Activated naive CD8-positive, alpha-beta T cell treated with anti-CD3 and anti-CD28 coated beads, Interleukin-2, amount 50 U/mL, for 16 hours (primary cell): ENCODE data around the gene ZNF524.
"Not testable (repeated sequence)": the region's sequence is repeated elsewhere in the genome, so short reads cannot be mapped to it uniquely, and the experiment has no call there.

Source experiments
- DNase-seq: peaks from one replicate; pipeline ENCODE4 v3.0.0-alpha.2; 2020; ENCODE audit warnings: low read depth, low spot score

ZNF524 gene, protein sequence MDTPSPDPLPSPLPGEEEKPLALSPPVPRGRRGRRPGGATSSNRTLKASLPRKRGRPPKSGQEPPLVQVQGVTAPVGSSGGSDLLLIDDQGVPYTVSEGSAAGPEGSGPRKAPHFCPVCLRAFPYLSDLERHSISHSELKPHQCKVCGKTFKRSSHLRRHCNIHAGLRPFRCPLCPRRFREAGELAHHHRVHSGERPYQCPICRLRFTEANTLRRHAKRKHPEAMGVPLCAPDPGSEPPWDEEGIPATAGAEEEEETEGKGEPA

DNA sequence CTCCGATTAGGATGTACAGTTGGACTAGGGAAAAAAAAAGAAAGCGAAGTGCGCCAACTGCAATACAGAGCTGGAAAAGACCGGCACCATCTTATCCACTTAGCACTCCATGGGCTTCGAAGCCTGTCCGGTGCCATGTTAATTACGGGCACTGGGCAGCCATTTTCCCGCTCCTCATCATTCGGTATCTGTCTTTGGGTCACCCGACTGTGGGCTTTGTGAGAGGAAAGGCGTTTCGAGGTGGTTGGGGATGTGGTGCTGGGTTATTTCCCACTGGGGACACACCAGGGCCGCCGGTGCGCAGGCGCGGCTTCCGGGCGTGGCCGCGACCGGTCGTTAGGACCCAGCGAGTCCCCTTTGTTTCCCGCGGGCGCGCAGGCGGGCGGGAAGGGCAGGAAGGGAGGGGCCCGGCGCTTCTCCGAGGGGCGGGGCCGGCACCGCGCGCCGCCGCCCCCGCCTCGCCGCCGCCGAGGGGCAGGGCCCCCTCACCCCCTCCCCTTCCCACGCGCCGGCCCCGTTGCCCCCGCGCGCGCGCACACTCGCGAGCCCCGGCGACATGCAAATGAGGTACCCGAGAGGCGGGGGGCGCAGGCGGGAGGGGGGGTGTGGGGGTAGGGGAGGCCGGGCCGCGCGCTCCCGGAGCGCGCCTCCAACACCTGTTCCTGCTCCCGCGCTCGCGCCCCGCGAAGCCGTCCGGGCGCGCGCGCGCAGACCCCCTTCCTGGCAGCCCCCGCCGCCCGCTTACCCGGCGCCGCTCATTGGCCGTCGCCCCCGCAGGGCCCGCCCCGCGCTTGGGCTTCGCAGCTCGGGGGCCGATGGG is at the start of gene ZNF524:
TSS of gene ZNF524 (plus strand) at position 447 of the 820 bp plus-strand sequence. CDS start 1,825 bp downstream, outside the sequence.
- peak; percentile 61 for DNase-seq

DNA sequence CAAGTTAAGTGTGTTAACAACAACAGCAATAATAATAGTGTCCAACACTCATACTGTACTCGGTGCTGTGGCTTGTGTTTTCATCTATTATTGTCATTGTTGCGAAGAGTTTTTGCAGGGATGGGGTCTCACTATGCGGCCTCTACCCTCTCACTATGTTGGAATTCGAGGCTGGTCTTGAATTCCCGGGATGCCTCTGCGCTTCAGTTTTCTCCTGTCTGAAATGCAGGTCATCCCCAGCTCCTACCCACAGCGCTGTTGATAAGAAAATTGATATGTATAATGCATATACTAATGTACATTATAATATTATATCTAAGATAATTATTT is 49.8 kb upstream of the ZNF524 start:
- DNase-seq = no peak

DNA sequence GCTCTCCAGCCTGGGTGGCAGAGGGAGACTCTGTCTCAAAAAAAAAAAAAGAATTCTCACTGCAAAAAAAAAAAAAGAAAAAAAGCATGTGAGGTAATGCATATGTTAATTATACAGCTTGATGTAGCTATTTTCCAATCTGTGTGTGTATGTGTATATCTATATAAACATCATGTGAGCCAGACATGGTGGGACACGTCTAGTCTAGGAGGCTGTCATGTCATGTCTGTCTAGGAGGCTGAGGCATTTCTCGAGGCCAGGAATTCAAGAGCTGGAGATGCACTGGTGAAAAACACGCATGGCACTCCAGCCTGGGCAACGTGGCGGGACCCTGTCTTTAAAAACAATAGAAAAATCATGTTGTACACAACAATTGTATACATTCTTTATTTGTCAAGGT is 47.9 kb upstream of the ZNF524 start:
- no peak for DNase-seq

DNA sequence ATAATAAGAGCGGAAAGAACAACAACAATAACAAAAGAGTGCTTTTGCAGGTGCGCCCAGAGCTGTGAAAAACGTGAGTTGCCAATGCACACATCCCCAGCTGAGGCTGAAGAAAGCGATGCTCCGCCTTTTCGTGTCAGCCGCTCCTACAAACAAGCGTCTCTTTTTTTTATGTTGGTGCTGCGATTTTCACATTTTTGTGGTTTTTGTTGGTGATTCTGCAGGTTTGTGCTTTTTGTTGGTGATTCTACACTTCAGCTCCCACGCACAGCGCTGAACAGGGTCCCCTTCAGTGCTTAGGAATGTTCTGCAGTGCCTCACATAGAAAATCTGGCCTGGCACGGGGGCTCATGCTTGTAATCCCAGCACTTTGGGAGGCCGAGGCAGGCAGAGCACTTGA is 47.5 kb upstream of the ZNF524 start:
- DNase-seq = no peak

DNA sequence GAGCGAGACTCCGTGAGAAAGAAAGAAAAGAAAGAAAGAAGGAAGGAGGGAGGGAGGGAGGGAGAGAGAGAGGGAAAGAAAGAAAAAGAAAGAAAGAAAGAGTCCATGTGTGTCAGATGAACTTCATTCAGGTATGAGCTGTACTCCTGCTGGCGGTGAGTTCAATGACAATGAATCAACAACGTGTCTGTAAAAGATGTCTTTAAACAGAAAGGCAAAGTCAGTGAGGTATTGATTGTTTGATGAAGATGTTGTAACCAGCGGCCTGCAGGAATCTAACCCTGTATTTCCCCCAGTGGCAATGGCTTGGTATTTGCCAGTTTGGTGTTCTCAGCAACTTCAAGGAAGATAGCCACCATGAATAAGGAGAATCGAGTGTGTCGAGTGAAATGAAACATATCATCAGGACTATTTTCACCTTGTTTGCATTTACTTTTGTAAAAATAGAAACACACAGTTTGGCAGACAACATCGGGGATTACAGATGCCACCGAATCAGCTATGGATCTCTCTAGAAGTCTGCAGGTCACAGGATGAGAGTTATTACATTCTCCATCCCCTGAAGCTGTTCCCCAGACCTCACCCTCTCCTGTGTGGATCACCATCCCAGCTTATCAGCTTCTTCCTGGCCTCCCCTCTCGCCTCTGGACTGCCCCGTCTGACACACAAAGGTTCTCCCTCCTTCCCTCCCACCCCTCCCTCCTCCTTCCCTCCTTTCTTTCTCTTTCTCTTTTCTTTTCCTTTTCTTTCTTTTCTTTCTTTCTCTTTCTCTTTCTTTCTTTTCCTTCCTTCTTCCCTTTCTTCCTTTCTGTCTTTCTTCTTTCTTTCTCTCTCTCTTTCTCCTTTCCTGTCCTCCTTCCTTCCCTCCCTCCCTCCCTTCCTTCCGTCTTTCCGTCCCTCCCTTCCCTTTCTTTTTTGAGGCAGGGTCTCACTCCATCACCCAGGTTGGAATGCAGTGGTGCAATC is 46.6 kb upstream of the ZNF524 start:
- no peak for DNase-seq

DNA sequence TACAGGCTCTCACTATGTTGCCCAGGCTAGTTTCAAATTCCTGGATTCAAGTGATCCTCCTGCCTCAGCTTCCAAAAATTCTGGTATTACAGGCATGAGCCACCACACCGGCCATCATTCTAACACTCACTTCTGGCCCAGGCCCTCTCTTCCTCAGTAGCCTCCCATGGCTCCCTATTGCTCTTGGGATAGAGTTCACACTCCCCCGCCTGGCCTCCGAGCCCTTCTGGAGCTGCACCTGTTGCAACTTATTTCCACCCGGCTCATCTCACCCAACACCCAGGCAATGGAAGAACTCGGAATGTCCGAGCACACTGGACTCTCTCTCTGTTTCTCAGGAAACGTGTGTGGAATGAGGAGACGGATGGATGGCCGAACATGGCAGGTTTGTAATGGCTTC is 45.8 kb upstream of the ZNF524 start:
- no peak for DNase-seq

DNA sequence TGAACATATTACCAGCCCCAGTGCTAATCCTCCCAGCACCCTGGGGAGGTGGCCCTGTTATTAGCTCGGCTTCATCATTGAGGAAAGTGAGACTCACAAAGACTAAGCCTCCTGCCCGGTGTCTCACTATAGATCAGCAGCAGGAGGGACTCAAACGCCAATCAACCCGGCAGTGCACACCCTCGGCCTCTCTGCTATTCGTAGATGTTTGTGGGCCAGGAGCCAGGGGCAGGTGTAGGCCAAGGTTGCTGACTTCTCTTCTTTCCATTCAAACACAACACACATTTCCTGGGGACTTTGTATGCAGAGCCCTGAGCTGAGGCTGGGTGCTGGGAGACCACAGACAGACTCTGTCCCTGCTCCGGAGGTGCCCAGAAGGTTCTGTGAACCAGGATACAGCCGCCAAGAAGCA is 45.3 kb upstream of the ZNF524 start:
- no peak for DNase-seq

DNA sequence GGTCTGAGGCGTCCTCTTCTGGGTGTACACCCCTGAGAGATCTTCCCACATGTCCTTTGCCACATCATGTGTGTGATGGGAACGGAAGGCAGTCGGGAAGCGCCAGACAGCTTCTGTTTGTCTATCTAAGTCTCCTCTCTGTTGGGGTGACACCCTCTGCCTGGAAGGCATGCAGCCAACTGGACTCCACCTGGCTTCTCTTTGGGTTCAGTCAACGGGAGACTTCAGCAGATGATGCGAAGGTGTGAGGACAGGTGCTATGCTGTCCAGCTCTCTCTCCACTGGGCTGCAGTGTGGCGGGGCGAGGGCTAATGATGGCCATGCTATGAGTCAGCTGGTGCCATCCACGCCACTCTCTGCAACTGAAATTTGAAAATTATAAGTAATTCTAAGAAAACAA is 40.4 kb upstream of the ZNF524 start:
- no peak for DNase-seq

DNA sequence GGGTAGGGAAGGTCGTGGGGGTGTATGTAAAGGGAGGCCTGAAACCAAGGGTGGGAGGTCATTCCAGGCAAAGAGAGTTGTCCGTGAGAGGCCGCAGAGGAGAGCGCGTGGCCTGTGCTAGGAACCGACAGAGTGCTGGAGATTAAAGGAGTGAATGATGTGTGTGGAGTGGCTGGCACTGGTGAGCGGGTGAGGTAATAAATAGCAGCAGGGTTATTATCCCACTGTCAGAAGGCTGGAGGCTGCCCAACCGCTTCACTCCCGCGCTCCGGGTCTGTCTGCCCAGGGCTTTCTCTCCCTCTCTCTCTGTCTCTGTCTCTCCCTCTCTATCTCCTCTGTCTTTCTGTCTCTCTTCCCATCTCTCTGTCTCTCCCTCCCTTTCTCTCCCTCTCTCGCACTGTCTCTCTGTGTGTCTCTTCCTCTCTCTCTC is 36.8 kb upstream of the ZNF524 start:
- DNase-seq = no peak

DNA sequence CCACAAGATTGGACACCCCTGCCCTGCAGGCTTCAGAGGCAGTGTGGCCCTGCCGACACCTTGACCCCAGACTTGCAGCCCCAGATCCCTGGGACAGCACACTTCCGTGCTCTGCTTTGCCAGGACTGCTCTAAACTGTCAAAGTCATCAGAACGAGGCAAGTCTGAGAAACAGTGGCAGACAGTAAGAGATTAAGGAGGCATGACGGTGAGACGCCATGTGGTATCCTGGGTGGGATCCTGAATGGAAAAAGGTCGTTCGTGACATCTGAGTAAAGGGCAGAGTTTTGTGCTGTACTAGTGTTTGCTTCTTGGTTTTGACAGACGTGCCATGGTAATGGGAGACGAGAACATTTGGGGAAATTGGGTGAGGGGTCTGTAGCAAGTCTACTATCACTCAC is 33.3 kb upstream of the ZNF524 start:
- no peak for DNase-seq

DNA sequence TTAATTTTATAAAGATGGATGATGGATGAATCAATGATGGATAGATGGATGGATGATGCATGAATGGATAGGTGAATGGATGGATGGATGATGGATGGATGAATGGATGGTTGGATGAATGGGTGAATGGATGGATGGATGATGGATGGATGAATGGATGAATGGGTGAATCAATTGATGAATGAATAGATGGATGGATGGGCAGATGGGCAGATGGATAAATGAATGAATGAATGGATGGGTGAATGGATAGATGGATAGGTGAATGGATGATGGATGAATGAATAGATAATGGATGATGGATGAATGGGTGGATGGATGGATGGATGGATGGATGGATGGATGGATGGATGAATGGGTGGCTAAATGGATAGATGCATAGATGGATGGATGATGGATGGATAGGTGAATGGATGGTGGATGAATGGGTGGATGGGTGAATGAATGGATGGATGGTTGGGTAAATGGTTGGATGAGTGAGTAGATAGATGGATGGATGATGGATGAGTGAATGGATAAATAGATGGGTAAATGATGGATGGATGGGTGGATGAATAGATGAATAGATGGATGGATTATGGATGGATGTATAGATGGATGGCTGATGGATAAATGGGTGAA is 32.3 kb upstream of the ZNF524 start:
- DNase-seq = no peak

DNA sequence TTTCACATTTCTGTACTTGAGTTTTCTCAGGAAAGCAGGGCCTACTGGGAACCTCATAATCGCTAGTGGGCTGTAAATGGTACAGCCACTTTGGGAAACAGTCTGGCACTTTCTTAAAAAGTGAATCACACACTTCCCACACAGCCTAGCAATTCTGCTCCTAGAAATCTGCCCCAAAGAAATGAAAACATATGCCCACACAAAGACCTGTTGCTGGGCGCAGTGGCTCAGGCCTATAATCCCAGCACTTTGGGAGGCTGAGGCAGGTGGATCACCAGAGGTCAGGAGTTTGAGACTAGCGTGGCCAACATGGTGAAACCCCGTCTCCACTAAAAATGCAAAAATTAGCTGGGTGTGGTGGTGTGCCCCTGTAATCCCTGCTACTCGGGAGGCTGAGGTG is 30.6 kb upstream of the ZNF524 start:
- DNase-seq = not testable (repeated sequence)

DNA sequence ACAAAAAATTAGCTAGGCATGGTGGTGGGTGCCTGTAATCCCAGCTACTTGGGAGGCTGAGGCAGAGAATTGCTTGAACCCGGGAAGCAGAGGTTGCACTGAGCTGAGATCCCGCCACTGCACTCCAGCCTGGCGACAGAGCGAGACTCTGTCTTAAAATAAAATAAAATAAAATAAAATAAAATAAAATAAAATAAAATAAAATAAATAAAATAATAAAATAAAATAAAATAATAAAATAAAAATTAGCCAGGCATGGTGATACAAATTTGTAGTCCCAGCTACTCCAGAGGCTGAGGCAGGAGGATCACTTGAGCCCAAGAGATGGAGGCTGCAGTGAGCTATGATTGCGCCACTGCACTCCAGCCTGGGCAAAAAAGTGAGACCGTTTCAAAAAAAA is 26.2 kb upstream of the ZNF524 start:
- DNase-seq = not testable (repeated sequence)

DNA sequence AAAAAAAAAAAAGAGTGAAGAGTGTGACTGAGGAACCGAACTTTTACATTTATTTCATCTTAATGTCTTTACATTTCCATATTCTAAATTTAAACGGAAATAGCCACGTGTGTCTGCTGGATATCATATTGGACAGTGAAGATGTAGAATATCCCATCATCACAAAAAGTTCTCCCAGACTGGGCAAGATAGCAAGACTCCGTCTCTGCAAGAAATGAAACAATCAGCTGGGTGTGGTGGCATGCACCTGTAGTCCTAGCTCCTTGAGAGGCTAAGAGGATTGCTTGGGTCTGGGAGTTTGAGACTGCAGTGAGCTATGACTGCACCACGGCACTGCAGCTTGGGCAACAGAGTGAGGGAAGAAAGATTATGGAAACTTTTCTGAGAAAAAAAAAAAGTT is 23.3 kb upstream of the ZNF524 start:
- DNase-seq = no peak

DNA sequence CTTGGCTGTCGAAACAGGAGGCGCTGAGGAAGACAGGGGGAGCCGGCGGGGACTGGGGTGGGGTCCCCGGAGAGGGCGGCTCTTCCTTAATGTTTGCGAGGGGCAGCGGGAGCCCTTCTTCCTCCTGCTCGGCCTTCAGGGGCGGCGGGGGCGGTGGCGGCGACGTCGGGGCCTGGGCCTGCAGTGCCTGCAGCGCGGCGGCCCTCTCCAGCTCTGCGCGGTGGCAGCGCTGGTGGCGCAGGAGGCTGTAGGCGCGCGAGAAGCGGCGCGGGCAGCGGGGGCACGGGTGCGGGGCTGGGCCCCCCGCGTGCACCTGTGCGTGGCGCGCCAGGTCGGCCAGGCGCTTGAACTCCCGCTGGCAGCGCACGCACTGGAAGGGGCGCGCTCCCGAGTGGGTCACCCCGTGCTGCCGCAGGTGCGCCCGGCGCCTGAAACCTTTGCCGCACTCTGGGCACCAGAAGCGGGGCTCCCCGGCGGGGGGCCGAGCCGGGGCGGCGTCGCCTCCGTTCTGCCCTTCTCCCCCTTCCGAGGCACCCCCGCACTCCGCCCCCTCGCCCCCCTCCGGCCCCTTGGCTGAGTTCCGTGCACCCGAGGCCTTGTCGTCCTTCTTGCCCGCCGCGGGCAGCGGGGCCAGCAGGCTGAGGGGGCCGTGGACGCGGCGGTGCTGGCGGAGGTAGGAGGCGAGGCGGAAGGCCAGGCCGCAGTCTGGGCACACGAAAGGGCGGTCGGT is 21.9 kb upstream of the ZNF524 start:
- no peak for DNase-seq

DNA sequence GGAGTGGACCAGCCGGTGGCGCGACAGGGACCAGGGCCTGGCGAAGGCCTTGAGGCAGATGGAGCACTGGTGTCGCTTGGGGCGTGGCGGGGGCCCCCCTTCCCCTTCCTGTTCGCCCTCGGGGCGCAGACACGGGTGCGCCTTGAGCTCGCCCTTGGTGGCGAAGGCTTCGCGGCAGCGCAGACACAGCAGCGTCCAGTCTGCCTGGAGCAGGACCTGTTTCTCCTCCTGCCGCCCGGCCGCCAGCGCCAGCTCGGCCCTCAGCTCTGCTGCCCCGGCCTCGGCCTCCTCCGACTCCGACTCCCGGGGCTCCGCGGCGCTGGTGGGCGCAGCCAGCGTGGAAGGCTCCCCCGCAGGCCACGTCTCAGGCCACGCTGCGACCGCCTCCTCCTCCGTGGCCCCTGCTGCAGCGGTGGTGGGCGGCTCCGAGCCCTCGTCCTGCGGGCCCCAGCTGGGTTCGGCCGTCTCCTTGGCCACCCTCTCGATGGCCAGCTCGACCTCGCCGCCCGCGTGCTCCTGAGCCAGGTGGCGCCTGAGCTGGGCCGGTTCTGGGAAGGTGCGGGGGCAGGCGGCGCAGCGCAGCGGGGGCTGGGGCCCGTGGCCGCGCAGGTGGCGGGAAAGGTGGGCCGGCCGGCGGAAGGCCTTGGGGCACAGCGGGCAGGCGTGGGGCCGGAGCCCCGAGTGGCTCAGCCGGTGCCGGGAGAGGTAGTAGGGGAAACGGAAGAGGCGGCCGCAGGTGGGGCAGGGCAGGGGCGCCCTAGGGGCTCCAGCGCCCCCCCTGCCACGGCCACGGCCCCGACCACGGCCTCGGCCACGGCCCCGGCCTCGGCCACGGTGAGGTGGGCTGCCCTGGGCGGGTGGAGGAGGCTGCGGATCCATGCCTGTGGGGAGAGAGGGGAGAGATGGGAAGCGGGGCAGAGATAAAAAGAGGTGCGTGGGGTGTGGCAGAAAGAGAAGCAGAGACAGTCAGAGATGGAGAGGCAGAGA is 21.0 kb upstream of the ZNF524 start:
- DNase-seq = no peak

DNA sequence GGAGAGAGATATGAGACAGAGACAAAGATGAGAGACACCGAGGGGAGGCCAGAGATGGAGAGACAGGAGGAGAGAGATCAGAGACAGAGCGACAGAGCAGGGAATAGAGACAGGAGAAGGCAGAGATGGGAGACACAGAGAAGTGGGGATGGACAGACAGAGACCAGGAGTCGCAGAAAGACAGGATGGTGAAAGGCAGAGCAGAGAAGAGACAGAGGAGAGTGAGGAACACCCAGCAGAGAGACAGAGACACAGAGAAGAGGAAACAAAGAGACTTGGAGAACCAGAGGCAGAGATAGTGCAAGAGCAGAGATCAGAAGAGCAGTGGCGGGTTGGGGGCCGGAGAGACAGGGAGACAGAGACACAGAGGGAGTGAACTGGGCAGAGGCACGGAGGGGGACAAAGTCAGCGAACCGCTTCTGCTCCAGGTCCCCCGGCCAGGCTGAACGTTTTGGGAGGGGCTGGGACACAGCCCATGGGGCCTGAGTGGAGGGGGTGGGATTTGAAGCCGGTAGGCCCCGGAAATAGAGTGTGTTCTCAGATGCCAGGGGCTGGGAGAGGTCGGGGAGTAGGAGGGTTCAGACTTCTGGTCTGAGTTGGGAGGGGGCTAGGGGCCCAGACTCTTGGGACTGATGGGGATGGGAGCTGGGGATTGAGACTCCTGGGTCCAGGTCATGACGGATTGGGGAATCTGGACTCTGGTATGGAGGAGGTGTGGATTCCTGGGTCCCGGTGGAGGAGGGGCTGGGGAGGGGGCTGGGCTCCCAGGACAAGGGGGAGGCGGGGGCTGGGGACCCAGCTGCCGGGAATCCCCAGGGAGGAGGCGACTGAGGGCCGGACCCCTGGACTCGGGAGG is 20.1 kb upstream of the ZNF524 start:
- no peak for DNase-seq

DNA sequence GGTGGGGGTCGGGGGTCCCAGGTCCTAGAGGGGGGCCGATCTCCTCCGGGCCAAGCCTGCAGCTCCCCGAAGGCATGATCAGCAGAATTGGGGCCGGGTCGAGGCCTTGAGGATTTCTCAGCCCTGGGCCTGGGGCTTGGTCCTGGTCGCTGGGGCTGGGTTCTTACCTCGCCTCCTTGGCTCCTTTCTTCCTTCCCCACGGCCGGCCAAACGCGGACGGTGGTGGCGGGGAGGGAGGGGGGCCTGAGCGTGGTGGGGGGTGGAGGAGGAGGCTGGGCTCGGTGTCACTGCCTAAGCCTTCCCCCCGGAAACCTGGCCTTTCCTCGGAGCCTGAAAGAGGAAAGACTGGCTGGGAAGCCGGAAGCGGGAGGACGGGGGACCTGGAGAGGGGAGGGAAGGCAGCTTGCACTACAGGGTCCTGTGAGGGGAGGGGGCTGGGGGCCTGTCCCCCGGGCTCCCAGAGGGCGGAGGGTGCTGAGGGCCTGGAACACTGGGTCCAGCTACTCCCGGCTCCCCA is 19.4 kb upstream of the ZNF524 start, which contains the start of gene ZNF579:
TSS of gene ZNF579 (minus strand) at position 221 of the 517 bp plus-strand sequence. CDS start 1,209 bp downstream, outside the sequence.
- peak; percentile 60 for DNase-seq
